Measurements from ENCODE around the gene PKDREJ. TPM values are rescaled to one million over a fixed set of nuclear protein-coding genes. Genes with fewer than 3 reads are reported as not detected.

PKDREJ gene
- total RNA-seq, 1 donor = not detected

DNA sequence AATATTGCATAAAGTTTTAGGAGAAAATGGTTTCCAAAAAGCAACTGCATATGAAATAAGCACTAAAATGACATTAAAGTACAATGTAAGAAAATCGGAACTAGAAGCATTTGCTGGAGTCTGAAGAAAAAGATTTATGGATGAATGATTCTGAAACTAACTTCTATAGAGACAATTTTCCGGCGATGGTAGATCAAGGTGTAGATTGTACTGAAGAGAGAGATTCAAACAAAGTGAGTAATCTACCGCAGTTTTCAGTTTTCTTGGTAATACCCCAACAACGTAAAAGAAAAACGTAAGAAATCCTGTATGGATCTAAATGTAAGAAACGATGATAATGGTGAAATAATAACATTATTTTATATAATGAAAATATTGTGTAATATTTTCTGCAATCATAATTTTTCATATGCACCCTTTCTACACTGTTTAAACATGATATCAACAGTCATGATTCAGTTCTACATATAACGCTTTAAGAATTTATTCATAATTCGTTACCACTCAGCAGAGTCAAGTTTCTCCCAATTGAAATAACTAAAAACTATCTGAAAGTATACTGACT lies 11.2 kb downstream of the PKDREJ start:
- Histone ChIP-seq H3K36me3 (ENCODE audit: insufficient read depth, low read length) (no peaks in the 10 kb centered on the region), H3K9me3 (ENCODE audit: low read depth, low read length) (peaks cover 2% of the 10 kb centered on the region), H4K20me1 (ENCODE audit: insufficient read depth, low read length) (no peaks in the 10 kb centered on the region), H3K79me2 (ENCODE audit: insufficient read depth, low read length) (peaks cover 6% of the 10 kb centered on the region), H2AFZ (ENCODE audit: low read length) (no peak overlapping the region), H3K4me1 (ENCODE audit: insufficient read depth, low read length) (peaks cover 9% of the 10 kb centered on the region), H3K27me3 (ENCODE audit: insufficient read depth, low read length) (no peaks in the 10 kb centered on the region), H3K4me3 (ENCODE audit: insufficient read depth, low read length) (no peak overlapping the region), H3K27ac (ENCODE audit: low read depth, low read length) (no peak overlapping the region), H3K4me2 (ENCODE audit: insufficient read depth, low read length) (peak overlapping the region; percentile 95)
- TF ChIP-seq, protein P1, sequence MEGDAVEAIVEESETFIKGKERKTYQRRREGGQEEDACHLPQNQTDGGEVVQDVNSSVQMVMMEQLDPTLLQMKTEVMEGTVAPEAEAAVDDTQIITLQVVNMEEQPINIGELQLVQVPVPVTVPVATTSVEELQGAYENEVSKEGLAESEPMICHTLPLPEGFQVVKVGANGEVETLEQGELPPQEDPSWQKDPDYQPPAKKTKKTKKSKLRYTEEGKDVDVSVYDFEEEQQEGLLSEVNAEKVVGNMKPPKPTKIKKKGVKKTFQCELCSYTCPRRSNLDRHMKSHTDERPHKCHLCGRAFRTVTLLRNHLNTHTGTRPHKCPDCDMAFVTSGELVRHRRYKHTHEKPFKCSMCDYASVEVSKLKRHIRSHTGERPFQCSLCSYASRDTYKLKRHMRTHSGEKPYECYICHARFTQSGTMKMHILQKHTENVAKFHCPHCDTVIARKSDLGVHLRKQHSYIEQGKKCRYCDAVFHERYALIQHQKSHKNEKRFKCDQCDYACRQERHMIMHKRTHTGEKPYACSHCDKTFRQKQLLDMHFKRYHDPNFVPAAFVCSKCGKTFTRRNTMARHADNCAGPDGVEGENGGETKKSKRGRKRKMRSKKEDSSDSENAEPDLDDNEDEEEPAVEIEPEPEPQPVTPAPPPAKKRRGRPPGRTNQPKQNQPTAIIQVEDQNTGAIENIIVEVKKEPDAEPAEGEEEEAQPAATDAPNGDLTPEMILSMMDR (IDR thresholded peaks at IDR 0.05; ENCODE audit: extremely low read depth, low read depth, low read length) = no peak
- DNase-seq (ENCODE audit: insufficient read length, low spot score, missing footprints) = no peak

DNA sequence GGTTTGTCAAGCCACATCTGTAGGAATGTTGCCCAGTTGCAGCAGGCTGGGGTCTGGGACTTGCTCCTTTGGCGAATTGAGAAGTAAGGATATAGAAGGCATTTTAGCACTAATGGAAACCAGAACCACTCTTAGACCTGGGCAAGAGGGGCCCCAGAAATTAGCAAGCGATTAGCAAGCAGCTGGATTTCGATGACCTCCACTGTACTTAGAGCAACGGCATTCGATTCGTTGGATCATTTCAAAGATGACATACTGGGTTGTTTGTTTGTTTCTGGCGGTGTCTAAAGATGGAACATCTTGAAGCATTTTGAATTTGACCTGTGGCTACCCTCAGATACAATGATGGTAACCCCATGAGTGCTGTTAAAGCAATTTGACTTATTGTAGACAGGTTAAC lies 11.9 kb downstream of the PKDREJ start:
- Histone ChIP-seq H3K4me3 (ENCODE audit: insufficient read depth, low read length) (peak overlapping the region; percentile 87), H3K36me3 (ENCODE audit: insufficient read depth, low read length) (no peaks in the 10 kb centered on the region), H3K79me2 (ENCODE audit: insufficient read depth, low read length) (peaks cover 6% of the 10 kb centered on the region), H3K4me2 (ENCODE audit: insufficient read depth, low read length) (peak overlapping the region; percentile 95), H3K27me3 (ENCODE audit: insufficient read depth, low read length) (no peaks in the 10 kb centered on the region), H2AFZ (ENCODE audit: low read length) (peak overlapping the region; percentile 76), H4K20me1 (ENCODE audit: insufficient read depth, low read length) (no peaks in the 10 kb centered on the region), H3K4me1 (ENCODE audit: insufficient read depth, low read length) (peaks cover 9% of the 10 kb centered on the region), H3K27ac (ENCODE audit: low read depth, low read length) (no peak overlapping the region), H3K9me3 (ENCODE audit: low read depth, low read length) (peaks cover 2% of the 10 kb centered on the region)
- DNase-seq (ENCODE audit: insufficient read length, low spot score, missing footprints) = no peak
- TF ChIP-seq, protein P1 (IDR thresholded peaks at IDR 0.05; ENCODE audit: extremely low read depth, low read depth, low read length) = no peak

DNA sequence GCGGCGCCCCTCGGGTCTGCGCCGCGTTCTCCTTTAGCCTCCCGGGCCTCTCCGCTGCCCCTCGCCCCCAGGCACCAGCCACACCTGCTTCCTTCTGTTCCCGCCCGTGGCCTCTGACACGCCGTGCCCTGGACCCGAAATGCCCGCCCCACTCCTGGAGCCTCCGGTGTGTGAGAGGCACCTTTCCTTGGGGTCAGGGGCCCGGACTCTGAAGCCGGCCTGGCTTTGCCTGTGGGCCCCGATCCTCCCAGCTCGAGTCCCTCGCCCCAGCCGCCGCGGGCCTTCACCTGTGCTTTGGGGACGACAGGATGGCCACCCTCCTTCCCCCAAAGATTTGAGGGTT lies 12.4 kb downstream of the PKDREJ start:
- no peak for DNase-seq (ENCODE audit: insufficient read length, low spot score, missing footprints)
- H3K4me2 ChIP-seq (ENCODE audit: insufficient read depth, low read length) = peak overlapping the region; percentile 95
- peaks cover 6% of the 10 kb centered on the region for H3K79me2 ChIP-seq (ENCODE audit: insufficient read depth, low read length)
- no peaks in the 10 kb centered on the region for H3K27me3 ChIP-seq (ENCODE audit: insufficient read depth, low read length)
- peaks cover 9% of the 10 kb centered on the region for H3K4me1 ChIP-seq (ENCODE audit: insufficient read depth, low read length)
- H3K9me3 ChIP-seq (ENCODE audit: low read depth, low read length) = peaks cover 2% of the 10 kb centered on the region
- H2AFZ ChIP-seq (ENCODE audit: low read length) = peak overlapping the region; percentile 76
- TF ChIP-seq, protein P1 (IDR thresholded peaks at IDR 0.05; ENCODE audit: extremely low read depth, low read depth, low read length) = no peak
- peak overlapping the region; percentile 87 for H3K4me3 ChIP-seq (ENCODE audit: insufficient read depth, low read length)
- no peaks in the 10 kb centered on the region for H3K36me3 ChIP-seq (ENCODE audit: insufficient read depth, low read length)
- H4K20me1 ChIP-seq (ENCODE audit: insufficient read depth, low read length) = no peaks in the 10 kb centered on the region
- peak overlapping the region; percentile 56 for H3K27ac ChIP-seq (ENCODE audit: low read depth, low read length)

DNA sequence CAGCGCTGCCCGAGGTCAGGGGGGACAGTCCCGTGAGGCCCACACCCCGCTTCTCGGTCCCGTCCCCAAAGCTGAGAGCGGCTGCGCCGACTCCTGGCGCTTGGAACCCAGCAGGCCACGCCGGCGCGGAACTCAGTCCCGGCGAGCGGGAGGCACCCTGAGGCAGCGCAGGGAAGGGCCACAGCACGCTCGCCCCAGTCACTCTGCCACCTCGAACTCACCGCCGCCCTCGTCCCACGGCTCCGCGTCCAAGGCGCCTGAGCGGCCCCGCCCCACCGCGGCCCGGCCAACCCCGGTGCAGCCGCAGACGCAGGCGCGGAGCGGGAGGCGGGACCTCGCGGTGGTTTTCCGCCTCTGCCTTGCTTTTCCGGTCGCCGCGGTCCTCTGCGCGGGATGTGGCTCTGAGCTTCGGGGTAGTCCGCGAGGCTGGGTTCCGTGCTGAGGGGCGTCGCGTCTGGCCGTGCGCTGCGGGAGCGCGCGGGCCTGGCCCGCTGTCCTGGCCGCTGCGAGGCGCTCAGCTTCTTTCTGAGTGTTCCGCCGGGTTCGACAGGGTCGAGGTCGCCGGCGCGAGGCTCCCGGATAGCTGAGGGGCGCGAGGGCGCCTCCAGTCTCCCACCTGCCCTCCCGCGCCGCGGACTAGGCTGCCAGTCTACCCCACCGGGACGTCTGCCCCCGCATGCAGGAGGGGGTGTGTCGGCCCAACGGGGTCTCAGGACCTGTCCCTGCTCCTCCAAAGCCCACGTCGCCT lies 12.9 kb downstream of the PKDREJ start, which contains the start of gene CDPF1:
Gene CDPF1 (minus strand): TSS at position 259 of the 748 bp plus-strand sequence. CDS start 2,009 bp downstream, outside the sequence.
- H3K27ac ChIP-seq (ENCODE audit: low read depth, low read length) = peak within 1 kb of the TSS; percentile 56
- peak; percentile 100 for DNase-seq (ENCODE audit: insufficient read length, low spot score, missing footprints)
- TF ChIP-seq, protein P1 (IDR thresholded peaks at IDR 0.05; ENCODE audit: extremely low read depth, low read depth, low read length) = no peak

More for the DNA sequence above, 12.9 kb downstream of the PKDREJ start, which contains the start of gene CDPF1:
- Histone ChIP-seq H3K4me2 (ENCODE audit: insufficient read depth, low read length) (peak within 1 kb of the TSS; percentile 95), H3K27me3 (ENCODE audit: insufficient read depth, low read length) (no peaks in the 10 kb centered on the region), H3K36me3 (ENCODE audit: insufficient read depth, low read length) (no peaks in the 10 kb centered on the region), H3K4me3 (ENCODE audit: insufficient read depth, low read length) (peak within 1 kb of the TSS; percentile 87), H4K20me1 (ENCODE audit: insufficient read depth, low read length) (no peaks in the 10 kb centered on the region), H3K79me2 (ENCODE audit: insufficient read depth, low read length) (peaks cover 6% of the 10 kb centered on the region), H3K4me1 (ENCODE audit: insufficient read depth, low read length) (peaks cover 9% of the 10 kb centered on the region), H3K9me3 (ENCODE audit: low read depth, low read length) (peaks cover 2% of the 10 kb centered on the region), H2AFZ (ENCODE audit: low read length) (peak within 1 kb of the TSS; percentile 92)

Measured in osteoblast (primary cell).